SKM-1 (cell line): Measurements from ENCODE around the gene PARP1.
"Not testable (repeated sequence)": the region's sequence is repeated elsewhere in the genome, so short reads cannot be mapped to it uniquely, and the experiment has no call there.

Experiments used
- DNase-seq: peaks from one replicate; lab custom pipeline; 2025; ENCODE audit not compliant: unreplicated experiment; lab: John Stamatoyannopoulos, UW

Gene PARP1

GRCh38 chr1:226429858-226430715 is 22.2 kb upstream of the PARP1 start:
- DNase-seq: no peak

GRCh38 chr1:226428791-226429461 is 21.0 kb upstream of the PARP1 start:
- DNase-seq: no peak

GRCh38 chr1:226428348-226428747 is 20.5 kb upstream of the PARP1 start:
- no peak for DNase-seq

DNA sequence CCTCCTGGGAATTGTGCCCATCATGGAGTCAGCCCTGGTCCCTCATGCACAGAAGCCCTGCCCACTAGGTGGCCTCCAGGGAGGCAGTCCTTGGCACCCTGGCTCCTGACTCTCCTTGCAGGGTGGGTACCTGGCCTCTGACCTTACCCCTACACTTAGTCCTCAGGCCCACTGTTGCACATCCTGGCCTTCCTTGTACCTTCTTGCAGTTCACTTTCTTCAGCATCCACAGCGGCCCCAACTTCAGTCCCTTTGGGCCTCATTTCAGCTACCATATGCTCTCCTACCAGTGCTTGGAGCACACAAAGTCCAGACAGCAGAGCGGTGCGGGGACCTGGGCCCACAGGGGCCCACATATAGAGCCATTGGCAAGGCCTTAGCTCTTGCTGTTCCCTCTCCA is 19.2 kb upstream of the PARP1 start:
- DNase-seq: no peak

DNA sequence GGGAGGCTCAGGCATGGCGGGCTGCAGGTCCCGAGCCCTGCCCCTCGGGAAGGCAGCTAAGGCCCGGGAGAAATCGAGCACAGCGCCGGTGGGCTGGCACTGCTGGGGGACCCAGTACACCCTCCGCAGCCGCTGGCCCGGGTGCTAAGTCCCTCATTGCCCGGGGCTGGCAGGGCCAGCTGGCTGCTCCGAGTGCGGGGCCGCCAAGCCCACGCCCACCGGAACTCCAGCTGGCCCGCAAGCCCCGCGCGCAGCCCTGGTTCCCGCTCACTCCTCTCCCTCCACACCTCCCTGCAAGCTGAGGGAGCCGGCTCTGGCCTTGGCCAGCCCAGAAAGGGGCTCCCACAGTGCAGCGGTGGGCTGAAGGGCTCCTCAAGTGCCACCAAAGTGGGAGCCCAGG is 18.5 kb upstream of the PARP1 start:
- not testable (repeated sequence) for DNase-seq

DNA sequence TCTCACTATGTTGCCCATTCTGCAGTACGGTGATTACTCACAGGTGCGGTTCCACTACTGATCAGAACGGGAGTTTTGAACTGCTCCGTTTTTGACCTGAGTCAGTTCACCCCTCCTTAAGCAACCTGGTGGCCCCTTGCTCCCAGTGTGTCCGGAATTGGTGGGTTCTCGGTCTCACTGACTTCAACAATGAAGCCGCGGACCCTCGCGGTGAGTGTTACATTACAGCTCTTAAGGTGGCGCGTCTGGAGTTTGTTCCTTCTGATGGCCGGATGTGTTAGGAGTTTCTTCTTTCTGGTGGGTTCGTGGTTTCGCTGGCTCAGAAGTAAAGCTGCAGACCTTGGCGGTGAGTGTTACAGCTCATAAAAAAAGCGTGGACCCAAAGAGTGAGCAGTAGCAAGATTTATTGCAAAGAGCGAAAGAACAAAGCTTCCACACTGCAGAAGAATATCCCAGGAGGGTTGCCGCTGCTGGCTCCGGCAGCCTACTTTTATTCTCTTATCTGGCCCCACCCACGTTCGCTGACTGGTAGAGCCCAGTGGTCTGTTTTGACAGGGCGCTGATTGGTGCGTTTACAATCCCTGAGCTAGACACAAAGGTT is 17.6 kb upstream of the PARP1 start:
- no peak for DNase-seq

- no peak for DNase-seq
Observed at GRCh38 chr1:226425004-226425378, 17.1 kb upstream of the PARP1 start.

DNA sequence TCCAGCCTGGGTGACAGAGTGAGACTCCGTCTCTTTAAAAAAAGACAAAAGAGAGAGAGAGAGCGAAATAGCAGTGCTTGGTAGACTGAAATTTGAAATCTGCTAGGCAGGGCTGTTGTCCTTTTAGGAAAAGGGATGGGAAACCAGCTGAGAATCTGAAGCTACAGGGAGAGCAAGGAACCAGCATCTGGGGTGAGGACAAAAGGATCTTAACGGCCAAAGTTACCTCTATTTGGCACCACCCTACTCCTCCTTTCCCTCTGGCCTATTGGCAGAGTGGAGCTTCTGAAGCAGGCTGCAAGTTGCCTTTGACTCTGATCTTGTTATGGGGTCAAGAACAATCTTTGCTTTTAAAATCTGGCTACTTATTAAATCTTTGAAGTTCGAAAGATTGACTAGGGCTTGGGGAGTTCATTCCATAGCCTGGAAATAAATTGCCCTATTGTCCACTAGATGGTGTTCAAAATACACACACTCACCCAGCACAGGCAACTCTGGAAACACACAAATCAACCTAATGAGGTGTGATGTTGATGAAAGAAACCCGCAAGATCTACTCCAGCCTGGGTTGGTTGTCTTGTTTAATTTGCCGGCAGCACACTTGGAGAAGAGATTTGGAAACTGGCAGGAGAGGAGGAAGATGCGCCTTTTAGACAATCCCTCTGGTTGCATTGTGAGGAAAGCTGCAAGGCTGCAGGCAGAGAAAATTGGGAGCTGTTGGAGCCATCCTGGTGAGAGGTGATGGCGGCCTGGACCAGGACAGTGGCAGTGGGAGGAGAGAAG is 16.5 kb upstream of the PARP1 start:
- no peak for DNase-seq

DNA sequence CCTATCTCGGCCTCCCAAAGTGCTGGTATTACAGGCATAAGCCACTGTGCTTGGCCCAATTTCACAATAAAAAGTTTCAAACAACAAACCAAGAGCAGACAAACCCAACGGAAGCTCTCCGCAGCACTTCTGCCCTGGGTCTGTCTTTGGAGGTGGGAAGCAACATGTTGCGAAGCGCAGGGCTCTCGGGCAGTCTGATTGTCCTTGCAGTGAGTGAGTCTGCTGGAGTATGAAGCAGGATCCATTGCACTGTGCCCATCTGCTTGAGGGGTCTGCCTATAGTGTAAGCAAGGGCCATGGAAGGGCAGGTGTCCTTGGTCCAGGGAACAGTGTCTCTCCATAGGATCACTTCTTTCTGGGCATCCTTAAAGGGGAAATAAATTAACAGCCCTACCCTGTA is 14.6 kb upstream of the PARP1 start:
- no peak for DNase-seq

- no peak for DNase-seq
Observed at GRCh38 chr1:226420897-226421296, 13.0 kb upstream of the PARP1 start.

GRCh38 chr1:226420328-226420727 is 12.4 kb upstream of the PARP1 start:
- DNase-seq: no peak

DNA sequence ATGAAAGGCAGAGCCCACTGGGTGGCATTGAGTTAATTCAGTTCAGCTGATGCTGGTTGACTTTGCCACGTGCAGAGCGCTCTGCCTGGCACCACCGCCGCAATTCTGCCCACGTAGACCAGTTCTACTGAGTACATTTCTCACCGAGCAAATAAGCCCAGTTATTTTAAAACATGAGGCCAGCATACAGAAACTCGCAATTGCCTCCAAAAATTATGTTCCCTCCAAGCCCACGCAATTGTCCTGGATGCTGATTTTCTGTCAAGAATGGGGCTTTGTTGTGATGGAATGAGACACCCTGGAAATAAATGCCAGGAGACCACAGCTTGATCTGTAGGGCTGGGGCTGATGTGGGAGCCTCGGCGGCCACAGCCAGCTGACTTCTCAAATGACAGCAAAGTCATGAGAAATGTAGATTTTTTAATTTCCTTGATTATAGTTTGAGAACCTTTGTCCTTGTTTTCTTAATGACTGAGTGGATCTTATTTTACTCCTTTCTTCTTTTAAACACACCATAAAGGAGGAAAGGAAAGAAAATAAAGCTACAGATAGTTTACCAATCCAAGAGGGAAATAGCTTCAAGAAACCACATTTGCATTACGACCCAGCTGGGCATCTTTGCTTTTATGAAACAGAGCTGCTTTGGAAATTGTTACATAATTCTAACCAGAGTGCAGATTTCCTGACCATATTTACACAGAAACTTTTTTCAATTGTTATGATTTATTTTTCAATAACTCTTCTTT is 11.6 kb upstream of the PARP1 start:
- no peak for DNase-seq

- no peak for DNase-seq
Observed at GRCh38 chr1:226417830-226418546, 10.1 kb upstream of the PARP1 start.

GRCh38 chr1:226417350-226417749 is 9.5 kb upstream of the PARP1 start:
- no peak for DNase-seq

DNA sequence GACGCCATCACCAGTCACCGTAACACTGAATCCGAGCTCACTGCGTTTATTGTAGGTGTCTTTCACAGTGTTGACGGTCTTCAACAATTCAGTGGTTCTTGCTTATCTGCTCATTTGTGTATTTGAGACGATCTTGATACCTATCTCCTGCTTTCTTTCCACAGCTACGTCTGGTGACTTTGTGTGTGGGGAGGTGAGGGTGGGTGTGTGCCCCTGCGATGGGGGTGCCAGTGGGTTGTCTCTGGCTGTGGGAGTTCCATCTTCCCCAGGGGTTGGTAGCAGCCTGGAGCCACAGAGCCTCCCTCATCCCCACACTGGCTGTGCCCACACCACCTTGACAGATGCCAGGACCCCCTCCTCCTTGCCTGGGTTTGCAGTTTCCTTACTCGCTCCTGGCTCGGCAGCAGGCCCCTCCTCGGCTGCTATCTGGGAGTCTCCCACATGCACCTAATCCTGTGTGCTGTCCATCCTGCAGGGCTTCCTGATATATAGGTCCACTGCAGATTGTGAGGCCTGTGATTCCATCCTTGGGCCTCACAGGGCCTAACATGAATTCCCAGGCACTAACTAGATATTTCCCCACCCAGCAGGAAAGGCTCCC is 6.3 kb upstream of the PARP1 start:
- no peak for DNase-seq

- DNase-seq: no peak
Observed at GRCh38 chr1:226411619-226412018, 3.7 kb upstream of the PARP1 start.

GRCh38 chr1:226410958-226411357 is 3.1 kb upstream of the PARP1 start:
- DNase-seq: no peak

DNA sequence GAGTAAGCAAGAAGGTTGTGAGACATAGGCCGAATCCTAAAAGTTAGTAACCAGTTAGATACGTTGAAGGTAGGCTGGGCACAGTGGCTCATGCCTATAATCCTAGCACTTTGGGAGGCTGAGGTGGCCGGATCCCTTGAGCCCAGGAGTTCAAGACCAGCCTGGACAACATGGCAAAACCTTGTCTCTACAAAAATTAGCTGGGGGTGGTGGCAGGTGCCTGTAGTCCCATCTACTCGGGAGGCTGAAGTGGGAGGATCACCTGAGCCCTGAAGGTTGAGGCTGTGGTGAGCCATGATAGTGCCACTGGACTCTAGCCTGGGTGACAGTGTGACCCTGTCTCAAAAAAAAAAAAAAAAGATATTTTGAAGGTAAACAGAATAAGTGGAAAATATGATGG is 1.5 kb upstream of the PARP1 start:
- DNase-seq: no peak

- no peak for DNase-seq
Observed at GRCh38 chr1:226408285-226409184, 642 bp upstream of the PARP1 start.
